ENCODE measurements around the gene ZSCAN26. TPM values are rescaled to one million over a fixed set of nuclear protein-coding genes. Genes with fewer than 3 reads are reported as not detected.

ZSCAN26 gene
- total RNA-seq, 1 experiment from 2014 or later: 6.6 TPM

DNA sequence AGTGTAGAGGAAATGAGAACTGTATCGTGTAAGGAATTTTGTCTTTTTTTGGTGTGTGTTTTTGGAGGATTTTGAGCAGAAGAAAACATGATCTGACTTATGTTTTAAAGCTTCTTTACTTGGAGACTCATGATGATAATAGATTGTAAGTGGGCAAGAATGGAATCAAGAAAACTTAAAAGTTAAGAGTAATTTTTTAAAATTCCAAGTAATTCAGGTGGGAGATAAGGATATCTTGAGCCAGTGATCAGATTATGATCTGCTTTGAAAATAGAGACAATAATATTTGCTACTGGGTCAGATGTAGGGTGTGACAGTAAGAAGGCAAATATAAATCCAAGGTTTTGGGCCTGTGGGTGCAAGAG, 734 bp downstream of the ZSCAN26 start (continued):
- TF ChIP-seq, protein P1, sequence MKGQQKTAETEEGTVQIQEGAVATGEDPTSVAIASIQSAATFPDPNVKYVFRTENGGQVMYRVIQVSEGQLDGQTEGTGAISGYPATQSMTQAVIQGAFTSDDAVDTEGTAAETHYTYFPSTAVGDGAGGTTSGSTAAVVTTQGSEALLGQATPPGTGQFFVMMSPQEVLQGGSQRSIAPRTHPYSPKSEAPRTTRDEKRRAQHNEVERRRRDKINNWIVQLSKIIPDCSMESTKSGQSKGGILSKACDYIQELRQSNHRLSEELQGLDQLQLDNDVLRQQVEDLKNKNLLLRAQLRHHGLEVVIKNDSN (CRISPR knock-in tag; IDR thresholded peaks at IDR 0.05): no peak
- TF ChIP-seq, protein P2, sequence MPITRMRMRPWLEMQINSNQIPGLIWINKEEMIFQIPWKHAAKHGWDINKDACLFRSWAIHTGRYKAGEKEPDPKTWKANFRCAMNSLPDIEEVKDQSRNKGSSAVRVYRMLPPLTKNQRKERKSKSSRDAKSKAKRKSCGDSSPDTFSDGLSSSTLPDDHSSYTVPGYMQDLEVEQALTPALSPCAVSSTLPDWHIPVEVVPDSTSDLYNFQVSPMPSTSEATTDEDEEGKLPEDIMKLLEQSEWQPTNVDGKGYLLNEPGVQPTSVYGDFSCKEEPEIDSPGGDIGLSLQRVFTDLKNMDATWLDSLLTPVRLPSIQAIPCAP (CRISPR knock-in tag; IDR thresholded peaks at IDR 0.05): no peak
- TF ChIP-seq, protein P3, sequence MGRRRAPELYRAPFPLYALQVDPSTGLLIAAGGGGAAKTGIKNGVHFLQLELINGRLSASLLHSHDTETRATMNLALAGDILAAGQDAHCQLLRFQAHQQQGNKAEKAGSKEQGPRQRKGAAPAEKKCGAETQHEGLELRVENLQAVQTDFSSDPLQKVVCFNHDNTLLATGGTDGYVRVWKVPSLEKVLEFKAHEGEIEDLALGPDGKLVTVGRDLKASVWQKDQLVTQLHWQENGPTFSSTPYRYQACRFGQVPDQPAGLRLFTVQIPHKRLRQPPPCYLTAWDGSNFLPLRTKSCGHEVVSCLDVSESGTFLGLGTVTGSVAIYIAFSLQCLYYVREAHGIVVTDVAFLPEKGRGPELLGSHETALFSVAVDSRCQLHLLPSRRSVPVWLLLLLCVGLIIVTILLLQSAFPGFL (CRISPR knock-in tag; IDR thresholded peaks at IDR 0.05; ENCODE audit: borderline replicate concordance): no peak
- TF ChIP-seq, protein P4, sequence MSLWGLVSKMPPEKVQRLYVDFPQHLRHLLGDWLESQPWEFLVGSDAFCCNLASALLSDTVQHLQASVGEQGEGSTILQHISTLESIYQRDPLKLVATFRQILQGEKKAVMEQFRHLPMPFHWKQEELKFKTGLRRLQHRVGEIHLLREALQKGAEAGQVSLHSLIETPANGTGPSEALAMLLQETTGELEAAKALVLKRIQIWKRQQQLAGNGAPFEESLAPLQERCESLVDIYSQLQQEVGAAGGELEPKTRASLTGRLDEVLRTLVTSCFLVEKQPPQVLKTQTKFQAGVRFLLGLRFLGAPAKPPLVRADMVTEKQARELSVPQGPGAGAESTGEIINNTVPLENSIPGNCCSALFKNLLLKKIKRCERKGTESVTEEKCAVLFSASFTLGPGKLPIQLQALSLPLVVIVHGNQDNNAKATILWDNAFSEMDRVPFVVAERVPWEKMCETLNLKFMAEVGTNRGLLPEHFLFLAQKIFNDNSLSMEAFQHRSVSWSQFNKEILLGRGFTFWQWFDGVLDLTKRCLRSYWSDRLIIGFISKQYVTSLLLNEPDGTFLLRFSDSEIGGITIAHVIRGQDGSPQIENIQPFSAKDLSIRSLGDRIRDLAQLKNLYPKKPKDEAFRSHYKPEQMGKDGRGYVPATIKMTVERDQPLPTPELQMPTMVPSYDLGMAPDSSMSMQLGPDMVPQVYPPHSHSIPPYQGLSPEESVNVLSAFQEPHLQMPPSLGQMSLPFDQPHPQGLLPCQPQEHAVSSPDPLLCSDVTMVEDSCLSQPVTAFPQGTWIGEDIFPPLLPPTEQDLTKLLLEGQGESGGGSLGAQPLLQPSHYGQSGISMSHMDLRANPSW (CRISPR knock-in tag; conservative IDR thresholded peaks at IDR 0.05; ENCODE audit: low read depth): no peak

DNA sequence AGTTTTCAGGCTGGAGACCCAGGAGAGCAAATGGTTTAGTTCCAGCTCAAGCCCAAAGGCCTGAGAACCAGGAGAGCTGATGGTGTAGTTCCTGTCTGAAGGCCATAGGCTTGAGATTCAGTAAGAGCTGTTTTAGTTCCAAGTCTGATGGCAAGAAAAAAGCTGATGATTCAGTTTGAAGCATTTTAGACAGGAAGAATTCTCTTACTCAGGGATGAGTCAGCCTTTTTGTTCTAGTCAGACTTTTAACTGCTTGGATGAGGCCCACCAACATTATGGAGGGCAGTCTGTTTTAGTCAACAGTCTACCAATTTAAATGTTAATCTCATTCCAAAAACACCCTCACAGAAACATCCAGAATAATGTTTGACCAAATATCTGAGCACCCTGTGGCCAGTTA, 2.5 kb downstream of the ZSCAN26 start:
- ATAC-seq: no peak
- no peak for DNase-seq (ENCODE audit: low spot score)
- TF ChIP-seq NR2C2 (CRISPR knock-in tag; IDR thresholded peaks at IDR 0.05) (no peak), SMAD3 (CRISPR knock-in tag; IDR thresholded peaks at IDR 0.05; ENCODE audit: borderline replicate concordance) (no peak), ZNF219 (CRISPR knock-in tag; IDR thresholded peaks at IDR 0.05; ENCODE audit: borderline replicate concordance) (no peak), OVOL2 (CRISPR knock-in tag; IDR thresholded peaks at IDR 0.05; ENCODE audit: borderline replicate concordance) (no peak), SP1 (CRISPR knock-in tag; conservative IDR thresholded peaks at IDR 0.05) (no peak)
- TF ChIP-seq, protein P5, sequence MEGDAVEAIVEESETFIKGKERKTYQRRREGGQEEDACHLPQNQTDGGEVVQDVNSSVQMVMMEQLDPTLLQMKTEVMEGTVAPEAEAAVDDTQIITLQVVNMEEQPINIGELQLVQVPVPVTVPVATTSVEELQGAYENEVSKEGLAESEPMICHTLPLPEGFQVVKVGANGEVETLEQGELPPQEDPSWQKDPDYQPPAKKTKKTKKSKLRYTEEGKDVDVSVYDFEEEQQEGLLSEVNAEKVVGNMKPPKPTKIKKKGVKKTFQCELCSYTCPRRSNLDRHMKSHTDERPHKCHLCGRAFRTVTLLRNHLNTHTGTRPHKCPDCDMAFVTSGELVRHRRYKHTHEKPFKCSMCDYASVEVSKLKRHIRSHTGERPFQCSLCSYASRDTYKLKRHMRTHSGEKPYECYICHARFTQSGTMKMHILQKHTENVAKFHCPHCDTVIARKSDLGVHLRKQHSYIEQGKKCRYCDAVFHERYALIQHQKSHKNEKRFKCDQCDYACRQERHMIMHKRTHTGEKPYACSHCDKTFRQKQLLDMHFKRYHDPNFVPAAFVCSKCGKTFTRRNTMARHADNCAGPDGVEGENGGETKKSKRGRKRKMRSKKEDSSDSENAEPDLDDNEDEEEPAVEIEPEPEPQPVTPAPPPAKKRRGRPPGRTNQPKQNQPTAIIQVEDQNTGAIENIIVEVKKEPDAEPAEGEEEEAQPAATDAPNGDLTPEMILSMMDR (IDR thresholded peaks at IDR 0.05): no peak
- TF ChIP-seq, protein P6, sequence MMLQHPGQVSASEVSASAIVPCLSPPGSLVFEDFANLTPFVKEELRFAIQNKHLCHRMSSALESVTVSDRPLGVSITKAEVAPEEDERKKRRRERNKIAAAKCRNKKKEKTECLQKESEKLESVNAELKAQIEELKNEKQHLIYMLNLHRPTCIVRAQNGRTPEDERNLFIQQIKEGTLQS (CRISPR knock-in tag; conservative IDR thresholded peaks at IDR 0.05): no peak
- TF ChIP-seq, protein P7, sequence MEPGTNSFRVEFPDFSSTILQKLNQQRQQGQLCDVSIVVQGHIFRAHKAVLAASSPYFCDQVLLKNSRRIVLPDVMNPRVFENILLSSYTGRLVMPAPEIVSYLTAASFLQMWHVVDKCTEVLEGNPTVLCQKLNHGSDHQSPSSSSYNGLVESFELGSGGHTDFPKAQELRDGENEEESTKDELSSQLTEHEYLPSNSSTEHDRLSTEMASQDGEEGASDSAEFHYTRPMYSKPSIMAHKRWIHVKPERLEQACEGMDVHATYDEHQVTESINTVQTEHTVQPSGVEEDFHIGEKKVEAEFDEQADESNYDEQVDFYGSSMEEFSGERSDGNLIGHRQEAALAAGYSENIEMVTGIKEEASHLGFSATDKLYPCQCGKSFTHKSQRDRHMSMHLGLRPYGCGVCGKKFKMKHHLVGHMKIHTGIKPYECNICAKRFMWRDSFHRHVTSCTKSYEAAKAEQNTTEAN (CRISPR knock-in tag; IDR thresholded peaks at IDR 0.05): no peak
- TF ChIP-seq, protein P8, sequence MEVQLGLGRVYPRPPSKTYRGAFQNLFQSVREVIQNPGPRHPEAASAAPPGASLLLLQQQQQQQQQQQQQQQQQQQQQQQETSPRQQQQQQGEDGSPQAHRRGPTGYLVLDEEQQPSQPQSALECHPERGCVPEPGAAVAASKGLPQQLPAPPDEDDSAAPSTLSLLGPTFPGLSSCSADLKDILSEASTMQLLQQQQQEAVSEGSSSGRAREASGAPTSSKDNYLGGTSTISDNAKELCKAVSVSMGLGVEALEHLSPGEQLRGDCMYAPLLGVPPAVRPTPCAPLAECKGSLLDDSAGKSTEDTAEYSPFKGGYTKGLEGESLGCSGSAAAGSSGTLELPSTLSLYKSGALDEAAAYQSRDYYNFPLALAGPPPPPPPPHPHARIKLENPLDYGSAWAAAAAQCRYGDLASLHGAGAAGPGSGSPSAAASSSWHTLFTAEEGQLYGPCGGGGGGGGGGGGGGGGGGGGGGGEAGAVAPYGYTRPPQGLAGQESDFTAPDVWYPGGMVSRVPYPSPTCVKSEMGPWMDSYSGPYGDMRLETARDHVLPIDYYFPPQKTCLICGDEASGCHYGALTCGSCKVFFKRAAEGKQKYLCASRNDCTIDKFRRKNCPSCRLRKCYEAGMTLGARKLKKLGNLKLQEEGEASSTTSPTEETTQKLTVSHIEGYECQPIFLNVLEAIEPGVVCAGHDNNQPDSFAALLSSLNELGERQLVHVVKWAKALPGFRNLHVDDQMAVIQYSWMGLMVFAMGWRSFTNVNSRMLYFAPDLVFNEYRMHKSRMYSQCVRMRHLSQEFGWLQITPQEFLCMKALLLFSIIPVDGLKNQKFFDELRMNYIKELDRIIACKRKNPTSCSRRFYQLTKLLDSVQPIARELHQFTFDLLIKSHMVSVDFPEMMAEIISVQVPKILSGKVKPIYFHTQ (CRISPR knock-in tag; IDR thresholded peaks at IDR 0.05): no peak
- TF ChIP-seq, protein P9, sequence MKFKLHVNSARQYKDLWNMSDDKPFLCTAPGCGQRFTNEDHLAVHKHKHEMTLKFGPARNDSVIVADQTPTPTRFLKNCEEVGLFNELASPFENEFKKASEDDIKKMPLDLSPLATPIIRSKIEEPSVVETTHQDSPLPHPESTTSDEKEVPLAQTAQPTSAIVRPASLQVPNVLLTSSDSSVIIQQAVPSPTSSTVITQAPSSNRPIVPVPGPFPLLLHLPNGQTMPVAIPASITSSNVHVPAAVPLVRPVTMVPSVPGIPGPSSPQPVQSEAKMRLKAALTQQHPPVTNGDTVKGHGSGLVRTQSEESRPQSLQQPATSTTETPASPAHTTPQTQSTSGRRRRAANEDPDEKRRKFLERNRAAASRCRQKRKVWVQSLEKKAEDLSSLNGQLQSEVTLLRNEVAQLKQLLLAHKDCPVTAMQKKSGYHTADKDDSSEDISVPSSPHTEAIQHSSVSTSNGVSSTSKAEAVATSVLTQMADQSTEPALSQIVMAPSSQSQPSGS (CRISPR knock-in tag; IDR thresholded peaks at IDR 0.05; ENCODE audit: borderline replicate concordance, low read depth): no peak
- H3K27ac Mint-ChIP-seq: no peak overlapping the region
- no peaks in the 10 kb centered on the region for H3K9me3 Mint-ChIP-seq
- ChIA-PET POLR2A (no interaction called here), CTCF (no interaction called here)
- H3K36me3 Mint-ChIP-seq: peaks cover 14% of the 10 kb centered on the region; the same call in 1 of the 2 replicates
- H3K4me1 Mint-ChIP-seq: no peaks in the 10 kb centered on the region
- H3K27me3 Mint-ChIP-seq (ENCODE audit: low read depth): peaks cover 11% of the 10 kb centered on the region
- no peak overlapping the region for H3K4me3 Mint-ChIP-seq

All from WTC11 (cell line).